ENCODE data around the gene CACNB4.

DNA sequence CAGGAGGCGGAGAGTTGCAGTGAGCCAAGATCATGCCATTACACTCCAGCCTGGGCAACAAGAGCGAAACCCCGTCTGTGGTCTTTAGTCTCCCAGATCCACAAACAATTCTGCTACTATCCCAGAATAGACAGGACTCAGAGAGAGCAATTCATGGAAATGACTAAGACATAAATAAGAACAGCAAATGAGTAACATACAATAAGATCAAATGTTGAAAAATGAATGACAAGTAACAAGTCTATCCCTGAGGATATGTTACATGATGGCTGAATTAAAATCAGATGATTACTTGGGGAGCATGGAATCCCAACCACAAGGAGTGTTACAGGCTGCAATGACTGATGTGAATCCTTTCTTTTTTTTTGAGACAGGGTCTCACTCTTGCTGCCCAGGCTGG lies 280.9 kb downstream of the CACNB4 start:
- TF ChIP-seq TAF1 (IDR thresholded peaks at IDR 0.05; ENCODE audit: low read depth) (no peak), RAD21 (conservative IDR thresholded peaks at IDR 0.05) (no peak), EP300 (conservative IDR thresholded peaks at IDR 0.05; ENCODE audit: poor library complexity, severe bottlenecking) (no peak)
- TF ChIP-seq, protein P1, sequence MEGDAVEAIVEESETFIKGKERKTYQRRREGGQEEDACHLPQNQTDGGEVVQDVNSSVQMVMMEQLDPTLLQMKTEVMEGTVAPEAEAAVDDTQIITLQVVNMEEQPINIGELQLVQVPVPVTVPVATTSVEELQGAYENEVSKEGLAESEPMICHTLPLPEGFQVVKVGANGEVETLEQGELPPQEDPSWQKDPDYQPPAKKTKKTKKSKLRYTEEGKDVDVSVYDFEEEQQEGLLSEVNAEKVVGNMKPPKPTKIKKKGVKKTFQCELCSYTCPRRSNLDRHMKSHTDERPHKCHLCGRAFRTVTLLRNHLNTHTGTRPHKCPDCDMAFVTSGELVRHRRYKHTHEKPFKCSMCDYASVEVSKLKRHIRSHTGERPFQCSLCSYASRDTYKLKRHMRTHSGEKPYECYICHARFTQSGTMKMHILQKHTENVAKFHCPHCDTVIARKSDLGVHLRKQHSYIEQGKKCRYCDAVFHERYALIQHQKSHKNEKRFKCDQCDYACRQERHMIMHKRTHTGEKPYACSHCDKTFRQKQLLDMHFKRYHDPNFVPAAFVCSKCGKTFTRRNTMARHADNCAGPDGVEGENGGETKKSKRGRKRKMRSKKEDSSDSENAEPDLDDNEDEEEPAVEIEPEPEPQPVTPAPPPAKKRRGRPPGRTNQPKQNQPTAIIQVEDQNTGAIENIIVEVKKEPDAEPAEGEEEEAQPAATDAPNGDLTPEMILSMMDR (IDR thresholded peaks at IDR 0.05; ENCODE audit: poor library complexity, severe bottlenecking) = no peak
